ENCODE measurements around the gene GRID2. TPM values are rescaled to one million over a fixed set of nuclear protein-coding genes. Genes with fewer than 3 reads are reported as not detected.

The GRID2 gene
- total RNA-seq, 1 donor from 2014 or later: 0.17 TPM

- Mint-ChIP-seq H3K27me3 (ENCODE audit: insufficient read depth, low read depth) (no peaks in the 10 kb centered on the region), H3K27ac (no peak overlapping the region), H3K9me3 (no peaks in the 10 kb centered on the region), H3K4me3 (no peak overlapping the region), H3K4me1 (no peaks in the 10 kb centered on the region), H3K36me3 (no peaks in the 10 kb centered on the region)
- DNase-seq (ENCODE audit: low spot score): no peak
- TF ChIP-seq EZH2phosphoT487 (IDR thresholded peaks at IDR 0.05) (no peak), CTCF (IDR thresholded peaks at IDR 0.05) (no peak), EZH2 (IDR thresholded peaks at IDR 0.05) (no peak)
- H3K4me3 ChIP-seq: no peak overlapping the region
- no peaks in the 10 kb centered on the region for H3K9me3 ChIP-seq (ENCODE audit: low read depth)
- no peaks in the 10 kb centered on the region for H3K79me2 ChIP-seq (ENCODE audit: low read depth)
- H2AFZ ChIP-seq (replicated peaks): no peak overlapping the region
- H3K4me2 ChIP-seq: no peak overlapping the region
- no peaks in the 10 kb centered on the region for H3F3A ChIP-seq (ENCODE audit: low read depth)
- no peaks in the 10 kb centered on the region for H3K4me1 ChIP-seq
- no peaks in the 10 kb centered on the region for H4K20me1 ChIP-seq (ENCODE audit: low read depth)
- no peak overlapping the region for H3K27ac ChIP-seq
- H3K27me3 ChIP-seq: no peaks in the 10 kb centered on the region
- H3K9ac ChIP-seq: no peak overlapping the region
- no peaks in the 10 kb centered on the region for H3K36me3 ChIP-seq
Measured at GRCh38 chr4:92368653-92369052, 64.9 kb downstream of the GRID2 start.

- Histone ChIP-seq H3F3A (ENCODE audit: low read depth) (no peaks in the 10 kb centered on the region), H2AFZ (replicated peaks) (no peak overlapping the region), H3K36me3 (no peaks in the 10 kb centered on the region), H3K9ac (no peak overlapping the region), H3K9me3 (ENCODE audit: low read depth) (no peaks in the 10 kb centered on the region), H3K4me1 (no peaks in the 10 kb centered on the region), H3K79me2 (ENCODE audit: low read depth) (no peaks in the 10 kb centered on the region), H3K4me3 (no peak overlapping the region), H3K27me3 (no peaks in the 10 kb centered on the region), H3K27ac (no peak overlapping the region), H4K20me1 (ENCODE audit: low read depth) (no peaks in the 10 kb centered on the region), H3K4me2 (no peak overlapping the region)
- Mint-ChIP-seq H3K9me3 (peaks cover 7% of the 10 kb centered on the region), H3K27me3 (ENCODE audit: insufficient read depth, low read depth) (no peaks in the 10 kb centered on the region), H3K27ac (no peak overlapping the region), H3K4me1 (no peaks in the 10 kb centered on the region), H3K4me3 (no peak overlapping the region), H3K36me3 (peaks cover 2% of the 10 kb centered on the region)
- no peak for TF ChIP-seq EZH2phosphoT487 (IDR thresholded peaks at IDR 0.05)
- no peak for TF ChIP-seq CTCF (IDR thresholded peaks at IDR 0.05)
- TF ChIP-seq EZH2 (IDR thresholded peaks at IDR 0.05): no peak
- no peak for DNase-seq (ENCODE audit: low spot score)
Measured at GRCh38 chr4:92381616-92382015, 77.8 kb downstream of the GRID2 start.

- H3K36me3 ChIP-seq: no peaks in the 10 kb centered on the region
- Mint-ChIP-seq H3K36me3 (peaks cover under 1% of the 10 kb centered on the region), H3K9me3 (peaks cover 4% of the 10 kb centered on the region), H3K4me3 (no peak overlapping the region), H3K27me3 (ENCODE audit: insufficient read depth, low read depth) (no peaks in the 10 kb centered on the region), H3K27ac (no peak overlapping the region), H3K4me1 (no peaks in the 10 kb centered on the region)
- H3K4me3 ChIP-seq: no peak overlapping the region
- H4K20me1 ChIP-seq (ENCODE audit: low read depth): no peaks in the 10 kb centered on the region
- H3F3A ChIP-seq (ENCODE audit: low read depth): no peaks in the 10 kb centered on the region
- DNase-seq (ENCODE audit: low spot score): no peak
- no peak overlapping the region for H3K4me2 ChIP-seq
- H3K79me2 ChIP-seq (ENCODE audit: low read depth): no peaks in the 10 kb centered on the region
- H3K4me1 ChIP-seq: no peaks in the 10 kb centered on the region
- no peak overlapping the region for H2AFZ ChIP-seq (replicated peaks)
- no peak for TF ChIP-seq CTCF (IDR thresholded peaks at IDR 0.05)
- no peak for TF ChIP-seq EZH2 (IDR thresholded peaks at IDR 0.05)
- no peaks in the 10 kb centered on the region for H3K27me3 ChIP-seq
- no peak overlapping the region for H3K9ac ChIP-seq
- no peaks in the 10 kb centered on the region for H3K9me3 ChIP-seq (ENCODE audit: low read depth)
- H3K27ac ChIP-seq: no peak overlapping the region
Measured at GRCh38 chr4:92382128-92382527, 78.4 kb downstream of the GRID2 start.
